ENCODE data around the gene RABGAP1. TPM values are rescaled to one million over a fixed set of nuclear protein-coding genes. Genes with fewer than 3 reads are reported as not detected.

RABGAP1 gene
- total and polyA plus RNA-seq, 4 donors: 3.8 to 25.7 (median 10.5) TPM

GRCh38 chr9:123104807-123105206 lies 164.0 kb downstream of the RABGAP1 start:
- Histone ChIP-seq H3K4me1 (ENCODE audit: control insufficient read depth in 4 of 4, insufficient read depth in 4 of 4, low read length in 3 of 4) (peaks cover 0 to 23% (median 7%) of the 10 kb centered on the region in 4 donors), H3K9ac (ENCODE audit: low read depth in 1 of 2, low read length in 2 of 2) (no peak overlapping the region), H3K27me3 (ENCODE audit: control insufficient read depth in 4 of 4, insufficient read depth in 4 of 4, low read length in 3 of 4) (no peaks in the 10 kb centered on the region), H3K9me3 (ENCODE audit: control insufficient read depth in 4 of 4, low read length in 3 of 4) (no peaks in the 10 kb centered on the region), H3K27ac (ENCODE audit: low read depth in 1 of 2, low read length in 2 of 2) (no peak overlapping the region), H3K36me3 (ENCODE audit: control insufficient read depth in 4 of 4, insufficient read depth in 3 of 4, low read depth in 1 of 4, low read length in 3 of 4) (peaks cover 5 to 14% (median 10%) of the 10 kb centered on the region in 4 donors), H3K4me3 (ENCODE audit: low read depth in 1 of 3, low read length in 3 of 3) (no peak overlapping the region)
- 81% methylated on average over 7 of the region's 7 CpGs for WGBS
- no peak for DNase-seq (ENCODE audit: low spot score)
- TF ChIP-seq ATF3 (IDR thresholded peaks at IDR 0.05) (no peak), RXRA (IDR thresholded peaks at IDR 0.05) (no peak), FOXA1 (IDR thresholded peaks at IDR 0.05) (no peak)

GRCh38 chr9:123105490-123105889 lies 164.7 kb downstream of the RABGAP1 start:
- Histone ChIP-seq H3K9ac (ENCODE audit: low read depth in 1 of 2, low read length in 2 of 2) (no peak overlapping the region), H3K4me1 (ENCODE audit: control insufficient read depth in 4 of 4, insufficient read depth in 4 of 4, low read length in 3 of 4) (peaks cover 0 to 26% (median 8%) of the 10 kb centered on the region in 4 donors), H3K4me3 (ENCODE audit: low read depth in 1 of 3, low read length in 3 of 3) (no peak overlapping the region), H3K9me3 (ENCODE audit: control insufficient read depth in 4 of 4, low read length in 3 of 4) (no peaks in the 10 kb centered on the region), H3K27ac (ENCODE audit: low read depth in 1 of 2, low read length in 2 of 2) (no peak overlapping the region), H3K27me3 (ENCODE audit: control insufficient read depth in 4 of 4, insufficient read depth in 4 of 4, low read length in 3 of 4) (no peaks in the 10 kb centered on the region), H3K36me3 (ENCODE audit: control insufficient read depth in 4 of 4, insufficient read depth in 3 of 4, low read depth in 1 of 4, low read length in 3 of 4) (peaks cover 5 to 14% (median 10%) of the 10 kb centered on the region in 4 donors)
- no peak for DNase-seq (ENCODE audit: low spot score)
- WGBS: 90% methylated on average over 5 of the region's 5 CpGs
- TF ChIP-seq JUND (IDR thresholded peaks at IDR 0.05) (no peak), MAX (IDR thresholded peaks at IDR 0.05) (no peak), GABPA (IDR thresholded peaks at IDR 0.05 in 1 of 2, conservative IDR thresholded peaks at IDR 0.05 in 1 of 2) (no peak), RXRA (IDR thresholded peaks at IDR 0.05) (no peak), ZBTB33 (IDR thresholded peaks at IDR 0.05) (no peak)

DNA sequence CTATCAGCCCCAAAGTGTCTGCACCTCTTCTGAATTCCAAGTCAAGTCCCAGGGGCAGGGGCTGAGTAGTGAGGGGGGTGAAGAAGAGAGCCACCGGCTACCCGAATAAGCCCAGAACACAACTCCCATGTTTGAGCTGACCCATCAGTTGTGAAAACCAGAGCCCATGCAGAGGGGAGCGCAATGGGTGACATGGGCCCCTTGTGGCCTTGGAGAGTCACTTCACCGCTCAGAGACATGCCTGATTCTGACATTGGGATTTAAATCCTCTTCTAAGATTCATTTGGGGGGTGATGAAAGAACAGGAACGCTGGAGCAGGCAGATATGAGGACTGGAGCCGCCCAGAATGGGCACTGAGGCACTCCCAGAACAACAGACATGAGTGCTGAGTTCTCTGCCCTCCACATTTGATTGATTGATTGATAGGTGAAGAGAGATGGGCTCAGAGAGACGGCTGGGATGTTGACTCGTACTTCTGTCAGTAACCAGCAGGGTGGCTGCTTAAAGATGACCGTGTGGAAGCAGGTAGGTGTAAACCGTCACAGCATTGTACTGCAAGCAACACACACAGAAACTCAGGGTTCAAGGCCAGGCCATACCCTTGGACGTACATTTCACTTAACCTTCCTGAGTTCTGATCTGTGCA lies 166.9 kb downstream of the RABGAP1 start:
- DNase-seq (ENCODE audit: low spot score): no peak
- no peaks in the 10 kb centered on the region for H3K27me3 ChIP-seq (ENCODE audit: control insufficient read depth in 4 of 4, insufficient read depth in 4 of 4, low read length in 3 of 4)
- H3K27ac ChIP-seq (ENCODE audit: low read depth in 1 of 2, low read length in 2 of 2): no peak overlapping the region
- WGBS: 89% methylated on average over 11 of the region's 11 CpGs
- H3K4me3 ChIP-seq (ENCODE audit: low read depth in 1 of 3, low read length in 3 of 3): no peak overlapping the region
- H3K9ac ChIP-seq (ENCODE audit: low read depth in 1 of 2, low read length in 2 of 2): no peak overlapping the region
- H3K4me1 ChIP-seq (ENCODE audit: control insufficient read depth in 4 of 4, insufficient read depth in 4 of 4, low read length in 3 of 4): peaks cover 0 to 20% (median 6%) of the 10 kb centered on the region in 4 donors
- peaks cover 5 to 9% (median 8%) of the 10 kb centered on the region in 4 donors for H3K36me3 ChIP-seq (ENCODE audit: control insufficient read depth in 4 of 4, insufficient read depth in 3 of 4, low read depth in 1 of 4, low read length in 3 of 4)
- H3K9me3 ChIP-seq (ENCODE audit: control insufficient read depth in 4 of 4, low read length in 3 of 4): no peaks in the 10 kb centered on the region
- TF ChIP-seq FOXA2 (IDR thresholded peaks at IDR 0.05): no peak
- TF ChIP-seq REST (IDR thresholded peaks at IDR 0.05): no peak
- no peak for TF ChIP-seq NR2F2 (IDR thresholded peaks at IDR 0.05)
- no peak for TF ChIP-seq RXRA (IDR thresholded peaks at IDR 0.05)
- TF ChIP-seq, protein P1, sequence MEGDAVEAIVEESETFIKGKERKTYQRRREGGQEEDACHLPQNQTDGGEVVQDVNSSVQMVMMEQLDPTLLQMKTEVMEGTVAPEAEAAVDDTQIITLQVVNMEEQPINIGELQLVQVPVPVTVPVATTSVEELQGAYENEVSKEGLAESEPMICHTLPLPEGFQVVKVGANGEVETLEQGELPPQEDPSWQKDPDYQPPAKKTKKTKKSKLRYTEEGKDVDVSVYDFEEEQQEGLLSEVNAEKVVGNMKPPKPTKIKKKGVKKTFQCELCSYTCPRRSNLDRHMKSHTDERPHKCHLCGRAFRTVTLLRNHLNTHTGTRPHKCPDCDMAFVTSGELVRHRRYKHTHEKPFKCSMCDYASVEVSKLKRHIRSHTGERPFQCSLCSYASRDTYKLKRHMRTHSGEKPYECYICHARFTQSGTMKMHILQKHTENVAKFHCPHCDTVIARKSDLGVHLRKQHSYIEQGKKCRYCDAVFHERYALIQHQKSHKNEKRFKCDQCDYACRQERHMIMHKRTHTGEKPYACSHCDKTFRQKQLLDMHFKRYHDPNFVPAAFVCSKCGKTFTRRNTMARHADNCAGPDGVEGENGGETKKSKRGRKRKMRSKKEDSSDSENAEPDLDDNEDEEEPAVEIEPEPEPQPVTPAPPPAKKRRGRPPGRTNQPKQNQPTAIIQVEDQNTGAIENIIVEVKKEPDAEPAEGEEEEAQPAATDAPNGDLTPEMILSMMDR (IDR thresholded peaks at IDR 0.05; ENCODE audit: low read depth, low read length, missing input control): no peak
- TF ChIP-seq YY1 (IDR thresholded peaks at IDR 0.05): no peak
- no peak for TF ChIP-seq ATF3 (IDR thresholded peaks at IDR 0.05)
- no peak for TF ChIP-seq SP1 (IDR thresholded peaks at IDR 0.05)
- no peak for TF ChIP-seq EGR1 (IDR thresholded peaks at IDR 0.05; ENCODE audit: low read depth in 2 of 2)
- TF ChIP-seq RAD21 (IDR thresholded peaks at IDR 0.05): no peak
- TF ChIP-seq MAX (IDR thresholded peaks at IDR 0.05): no peak
- no peak for TF ChIP-seq FOXA1 (IDR thresholded peaks at IDR 0.05)
- TF ChIP-seq GABPA (IDR thresholded peaks at IDR 0.05 in 1 of 2, conservative IDR thresholded peaks at IDR 0.05 in 1 of 2): no peak
- no peak for TF ChIP-seq HNF4A (conservative IDR thresholded peaks at IDR 0.05)
- no peak for TF ChIP-seq TAF1 (conservative IDR thresholded peaks at IDR 0.05)
- no peak for TF ChIP-seq JUND (IDR thresholded peaks at IDR 0.05)
- TF ChIP-seq HNF4G (IDR thresholded peaks at IDR 0.05): no peak
